GM18861 (cell line): ENCODE measurements around the gene NMNAT2.
"Not testable (repeated sequence)": the region's sequence is repeated elsewhere in the genome, so short reads cannot be mapped to it uniquely, and the experiment has no call there.

Experiments used
- ATAC-seq: cut with Tn5 transposase; IDR thresholded peaks from one replicate; pipeline ENCODE4 v1.9.1; 2021; ENCODE audit not compliant: unreplicated experiment

NMNAT2 gene

GRCh38 chr1:183291216-183291762, 126.9 kb downstream of the NMNAT2 start:
- ATAC-seq: no peak

- no peak for ATAC-seq
Measured at GRCh38 chr1:183290628-183291027, 127.6 kb downstream of the NMNAT2 start.

DNA sequence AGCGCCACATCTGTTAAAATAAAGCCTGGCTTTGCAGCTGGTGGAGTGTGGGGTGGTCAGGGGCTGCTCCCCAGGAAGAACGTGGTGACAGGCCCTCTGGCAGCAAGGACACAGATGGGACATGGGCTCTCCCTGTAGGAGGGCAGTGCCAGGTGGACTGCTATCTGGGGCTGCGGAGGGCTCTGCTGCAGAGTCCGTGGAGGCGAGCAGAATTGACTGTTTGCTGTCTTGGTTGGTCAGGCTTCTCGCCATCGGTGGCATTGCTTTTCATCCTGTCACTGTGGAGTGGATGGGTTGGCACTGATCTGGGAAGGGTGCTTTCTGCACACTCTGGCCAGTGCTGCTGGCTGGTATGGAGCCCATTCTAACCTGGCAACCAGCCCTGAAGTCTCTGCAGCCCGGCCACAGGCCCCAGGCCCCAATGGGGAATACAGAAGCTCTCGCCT, 129.1 kb downstream of the NMNAT2 start:
- ATAC-seq: no peak

GRCh38 chr1:183288583-183288982, 129.6 kb downstream of the NMNAT2 start:
- ATAC-seq: no peak

- no peak for ATAC-seq
Measured at GRCh38 chr1:183287191-183287675, 130.9 kb downstream of the NMNAT2 start.

GRCh38 chr1:183285746-183286145, 132.4 kb downstream of the NMNAT2 start:
- no peak for ATAC-seq

DNA sequence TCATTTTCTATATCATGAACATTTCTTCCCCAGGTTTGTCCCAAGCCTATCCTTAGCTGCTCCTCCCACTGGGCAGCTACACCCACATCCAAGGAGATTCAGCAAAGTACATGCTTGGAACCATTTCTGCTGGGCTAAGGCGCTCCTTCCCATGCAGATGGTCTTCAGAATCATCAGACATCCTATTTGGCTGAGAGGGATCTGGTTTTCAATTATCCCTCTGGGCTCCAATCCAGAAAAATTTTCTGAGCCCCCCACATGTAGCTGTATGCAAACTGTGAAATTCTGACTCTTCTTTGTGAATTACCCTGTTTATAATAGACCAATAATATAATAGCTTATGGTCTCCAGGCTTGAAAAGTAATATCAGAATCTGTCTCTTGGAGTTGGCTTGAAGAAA, 132.9 kb downstream of the NMNAT2 start:
- no peak for ATAC-seq

DNA sequence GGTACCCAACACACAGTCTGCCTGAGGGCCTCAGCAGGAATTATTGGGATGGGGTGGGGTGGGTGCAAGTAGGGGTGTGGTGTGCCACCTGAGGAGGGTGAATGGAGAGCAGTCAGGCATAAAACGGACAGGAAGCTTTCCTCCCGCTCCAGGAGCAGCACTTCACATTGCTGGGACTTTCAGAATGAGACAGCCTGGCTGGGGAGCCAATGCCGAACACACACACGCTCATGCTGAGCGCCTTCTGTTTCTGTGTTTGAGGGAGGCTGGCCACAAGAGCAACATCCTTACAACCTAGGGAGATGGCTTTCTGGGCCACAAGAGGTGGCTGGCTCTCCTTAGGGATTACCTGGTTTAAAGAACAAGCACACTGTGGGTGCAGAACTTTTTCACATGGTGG, 134.1 kb downstream of the NMNAT2 start:
- ATAC-seq: no peak

- ATAC-seq: no peak
Measured at GRCh38 chr1:183283286-183283685, 134.9 kb downstream of the NMNAT2 start.

DNA sequence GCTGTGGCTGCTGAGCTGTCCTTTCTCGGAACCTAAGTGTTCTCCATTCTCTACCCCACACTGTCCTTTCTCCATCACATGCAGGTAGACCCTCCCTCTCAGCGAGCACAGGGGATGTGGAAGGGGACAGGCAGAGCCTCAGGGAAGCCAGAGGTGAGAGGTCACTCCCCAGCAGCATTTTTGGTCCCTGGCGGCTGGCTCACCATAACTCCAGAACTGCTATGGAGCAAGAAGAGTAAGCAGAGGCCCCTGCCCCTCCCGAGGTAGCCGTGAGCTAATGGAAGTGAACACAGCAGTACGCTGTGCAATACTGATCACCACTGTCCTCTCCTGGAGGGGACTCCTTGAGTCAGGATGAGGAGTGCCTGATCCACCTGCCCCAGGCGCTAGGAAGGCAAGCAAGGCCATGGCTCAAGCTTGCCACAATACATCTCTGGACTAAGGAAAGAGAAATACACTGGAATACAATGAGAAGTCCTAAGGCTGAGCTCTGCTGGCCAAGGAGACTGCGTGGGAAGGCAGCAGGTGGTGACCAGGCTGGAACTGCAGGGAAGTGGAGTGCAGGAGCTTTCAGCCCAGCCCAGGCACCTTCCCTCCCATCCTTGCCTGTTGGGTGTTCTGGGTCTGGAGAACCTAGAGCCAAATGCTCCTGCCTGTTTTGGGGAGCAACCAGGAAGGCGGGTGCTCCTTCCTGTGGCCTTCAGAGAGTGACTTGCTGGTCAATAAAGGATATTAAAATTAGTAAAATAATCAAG, 135.9 kb downstream of the NMNAT2 start:
- no peak for ATAC-seq

DNA sequence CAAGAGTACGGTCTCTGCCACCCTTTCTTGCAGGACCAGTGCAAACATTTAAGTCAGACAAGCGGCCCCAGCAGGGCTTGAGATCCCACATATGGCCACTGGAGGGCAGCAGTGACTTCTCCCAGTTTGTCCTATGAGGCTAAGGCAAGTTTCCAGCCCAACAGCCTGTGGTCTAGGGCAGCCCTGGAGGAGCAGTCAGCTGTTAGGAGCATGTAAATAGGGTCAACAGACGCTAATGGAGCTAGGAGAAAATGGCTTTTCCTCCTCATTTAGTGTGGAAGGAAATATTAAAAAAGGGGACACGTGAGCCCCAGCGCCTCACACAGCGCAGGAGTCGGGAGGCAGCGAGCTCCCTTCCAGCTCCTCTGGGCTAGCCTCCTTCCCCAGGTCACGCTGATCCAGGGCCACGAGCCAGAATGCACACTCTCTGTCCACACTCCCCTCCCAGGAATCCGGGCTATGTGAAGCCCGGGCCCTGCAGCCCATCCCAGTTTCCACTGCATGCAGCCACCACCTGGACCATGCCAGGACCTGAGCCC, 136.6 kb downstream of the NMNAT2 start:
- peak; percentile 67 for ATAC-seq

DNA sequence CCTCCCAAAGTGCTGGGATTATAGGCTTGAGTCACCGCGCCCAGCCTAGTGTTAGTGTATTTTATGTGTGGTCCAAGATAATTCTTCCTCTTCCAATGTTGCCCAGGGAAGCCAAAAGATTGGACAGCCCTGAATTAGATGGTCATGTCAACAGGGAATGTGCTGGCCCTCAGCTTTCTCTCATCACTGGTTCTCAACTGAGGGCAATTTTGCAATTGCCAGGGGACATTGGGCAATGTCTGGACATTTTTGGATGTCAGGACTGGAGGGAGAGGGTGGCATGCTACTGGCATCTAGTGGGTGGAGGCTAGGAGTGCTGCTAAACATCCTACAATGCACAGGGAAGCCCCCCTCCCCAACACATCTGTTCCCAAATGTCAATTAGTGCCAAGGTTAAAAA, 137.1 kb downstream of the NMNAT2 start:
- ATAC-seq: no peak

DNA sequence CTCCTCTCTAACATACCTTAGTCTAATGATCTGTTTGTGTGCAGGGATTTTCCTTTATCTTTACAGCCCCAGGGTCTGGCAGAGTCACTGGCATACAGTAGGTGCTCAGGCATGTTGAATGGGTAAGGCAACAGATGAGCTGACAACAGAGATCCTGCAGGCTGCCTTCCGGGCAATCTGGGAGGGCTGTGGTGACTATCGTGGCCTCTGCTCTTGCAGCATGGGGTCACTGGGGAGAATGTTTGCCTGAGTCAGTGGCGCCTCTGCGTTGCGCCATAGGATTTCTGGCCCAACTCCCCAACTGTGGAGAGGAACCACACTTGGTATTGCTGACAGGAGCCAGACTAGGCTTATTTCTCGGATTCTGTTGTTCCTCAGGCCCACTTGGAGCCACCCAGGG, 138.3 kb downstream of the NMNAT2 start:
- no peak for ATAC-seq

- ATAC-seq: no peak
Measured at GRCh38 chr1:183278739-183279591, 139.2 kb downstream of the NMNAT2 start.

- no peak for ATAC-seq
Measured at GRCh38 chr1:183277821-183278738, 140.1 kb downstream of the NMNAT2 start.

DNA sequence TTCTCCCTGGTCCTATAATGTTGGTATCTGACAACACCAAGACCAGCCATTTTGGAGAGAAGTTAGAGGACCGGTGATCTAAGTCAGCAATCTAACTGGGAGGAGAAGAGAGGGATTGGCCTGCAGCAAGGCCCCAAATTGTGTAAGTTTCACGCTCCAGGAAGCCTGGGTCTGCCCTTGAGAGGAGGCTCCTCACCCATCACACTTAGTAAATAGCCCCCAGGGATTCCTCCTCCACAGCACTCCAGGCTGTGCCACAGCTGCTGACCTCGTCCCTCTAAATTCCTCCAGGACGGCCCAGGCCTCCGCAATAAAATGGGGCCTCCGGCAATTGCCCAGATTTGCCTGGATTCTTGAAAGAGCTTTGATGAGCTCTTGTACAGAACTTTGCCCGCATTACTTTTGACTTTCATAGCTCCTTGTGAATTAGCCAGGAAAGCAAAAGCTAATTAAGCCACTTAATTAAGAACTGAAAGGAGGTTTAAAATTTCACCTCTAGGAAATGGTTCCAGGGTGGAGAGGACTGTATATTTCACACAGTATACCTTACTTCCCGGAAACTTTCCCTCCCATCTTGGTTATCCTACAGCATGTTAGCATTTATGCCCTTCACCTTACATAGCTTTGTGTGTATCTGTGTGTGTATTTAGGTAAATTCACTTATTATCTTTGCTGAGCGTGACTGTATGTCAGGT, 141.6 kb downstream of the NMNAT2 start:
- ATAC-seq: no peak

DNA sequence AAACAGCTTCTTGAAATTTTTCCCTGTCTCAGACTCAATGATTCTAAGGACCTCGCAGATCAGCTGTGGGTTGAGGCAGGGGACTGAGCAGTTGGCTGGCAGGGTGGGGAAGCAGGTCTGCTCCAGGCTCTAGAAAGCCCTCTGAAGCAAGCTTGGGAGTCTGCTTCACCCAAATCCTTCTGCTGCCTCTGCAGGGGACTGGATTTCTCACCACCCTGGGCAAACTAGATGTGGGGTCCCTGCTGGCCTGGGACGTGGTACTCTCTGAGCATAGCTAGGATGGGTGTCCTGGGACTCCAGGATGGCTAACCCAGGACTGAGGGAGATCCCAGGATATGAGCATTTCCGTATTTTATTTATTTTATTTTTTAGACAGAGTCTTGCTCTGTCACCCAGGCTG, 142.9 kb downstream of the NMNAT2 start:
- ATAC-seq: no peak

DNA sequence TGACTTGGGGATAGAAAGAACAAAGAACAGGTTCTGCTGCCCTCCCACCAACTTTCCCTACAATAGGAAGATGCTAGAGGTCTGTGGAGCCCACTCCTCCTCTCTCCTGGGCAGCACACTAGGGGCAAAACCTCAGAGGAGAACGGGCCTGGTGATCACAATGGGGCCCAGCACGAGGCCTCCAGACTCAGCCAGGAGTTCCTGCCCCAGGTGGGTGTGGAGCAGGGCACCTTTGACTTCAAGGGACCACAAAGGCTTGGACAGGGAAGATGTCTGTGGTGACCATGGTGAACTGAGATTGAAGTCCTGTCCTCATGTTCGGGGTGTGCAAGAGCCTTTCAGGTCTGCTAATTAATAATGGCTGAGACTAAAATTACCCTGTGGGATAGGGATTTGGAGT, 143.3 kb downstream of the NMNAT2 start:
- ATAC-seq: no peak

DNA sequence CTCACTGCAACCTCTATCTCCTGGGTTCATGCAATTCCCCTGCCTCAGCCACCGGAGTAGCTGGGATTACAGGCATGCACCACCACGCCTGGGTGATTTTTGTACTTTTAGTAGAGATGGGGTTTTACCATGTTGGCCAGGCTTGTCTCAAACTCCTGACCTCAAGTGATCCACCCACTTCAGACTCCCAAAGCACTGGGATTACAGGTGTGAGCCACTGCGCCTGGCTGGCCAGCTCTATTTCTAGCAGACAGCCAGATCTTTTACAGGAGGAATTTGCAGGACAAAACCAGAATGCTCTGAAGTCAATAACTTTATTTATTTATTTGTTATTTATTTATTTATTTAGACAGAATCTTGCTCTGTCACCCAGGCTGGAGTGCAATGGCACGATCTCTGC, 144.2 kb downstream of the NMNAT2 start:
- not testable (repeated sequence) for ATAC-seq

- ATAC-seq: no peak
Measured at GRCh38 chr1:183273300-183273699, 144.9 kb downstream of the NMNAT2 start.
